Measurements from ENCODE around the gene CEP44.
"Not testable (repeated sequence)": the region's sequence is repeated elsewhere in the genome, so short reads cannot be mapped to it uniquely, and the experiment has no call there.

The CEP44 gene

GRCh38 chr4:174324725-174325124 is 41.0 kb downstream of the CEP44 start:
- no peak for DNase-seq (ENCODE audit: low read depth)

GRCh38 chr4:174332741-174333493 is 49.2 kb downstream of the CEP44 start:
- DNase-seq (ENCODE audit: low read depth): no peak

DNA sequence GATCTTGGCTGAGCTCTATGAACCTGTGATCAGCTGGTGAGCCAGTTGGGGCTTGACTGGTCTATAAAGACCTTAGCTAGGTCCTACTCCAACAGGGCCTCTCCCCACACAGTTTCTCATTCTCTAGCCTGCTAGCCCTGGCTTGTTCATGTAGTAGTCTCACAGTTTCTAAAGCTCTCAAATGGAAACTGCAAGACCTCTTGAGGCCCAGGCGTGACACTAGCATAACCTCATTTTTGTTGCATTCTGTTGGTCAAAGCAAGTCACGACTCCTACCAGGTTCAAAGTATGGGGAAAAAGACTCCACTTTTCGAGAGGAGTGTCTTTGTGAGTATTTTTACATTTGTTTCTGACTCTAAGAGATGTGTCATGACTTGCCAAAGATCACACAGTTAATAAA is 50.9 kb downstream of the CEP44 start:
- no peak for DNase-seq (ENCODE audit: low read depth)

- no peak for DNase-seq (ENCODE audit: low read depth)
Measured at GRCh38 chr4:174340714-174341113, 57.0 kb downstream of the CEP44 start.

DNA sequence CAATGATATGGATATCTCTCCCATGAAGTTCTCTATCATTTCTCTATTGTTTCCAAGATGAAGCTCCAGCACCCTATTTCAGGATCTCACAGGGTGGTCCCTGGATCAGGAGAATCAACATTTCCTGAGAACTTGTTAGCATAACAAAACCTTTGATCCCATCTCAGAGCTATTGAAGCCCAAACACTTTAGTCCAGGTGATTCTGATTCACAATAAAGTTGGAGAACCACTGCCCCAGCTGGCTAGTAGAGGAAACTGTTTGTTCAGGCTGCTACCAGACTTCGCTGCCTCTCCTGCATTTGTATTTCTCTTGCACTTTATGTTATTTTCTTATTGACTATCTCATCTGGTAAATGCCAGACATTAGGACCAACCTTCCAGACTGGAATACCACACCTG is 65.4 kb downstream of the CEP44 start:
- no peak for DNase-seq (ENCODE audit: low read depth)

DNA sequence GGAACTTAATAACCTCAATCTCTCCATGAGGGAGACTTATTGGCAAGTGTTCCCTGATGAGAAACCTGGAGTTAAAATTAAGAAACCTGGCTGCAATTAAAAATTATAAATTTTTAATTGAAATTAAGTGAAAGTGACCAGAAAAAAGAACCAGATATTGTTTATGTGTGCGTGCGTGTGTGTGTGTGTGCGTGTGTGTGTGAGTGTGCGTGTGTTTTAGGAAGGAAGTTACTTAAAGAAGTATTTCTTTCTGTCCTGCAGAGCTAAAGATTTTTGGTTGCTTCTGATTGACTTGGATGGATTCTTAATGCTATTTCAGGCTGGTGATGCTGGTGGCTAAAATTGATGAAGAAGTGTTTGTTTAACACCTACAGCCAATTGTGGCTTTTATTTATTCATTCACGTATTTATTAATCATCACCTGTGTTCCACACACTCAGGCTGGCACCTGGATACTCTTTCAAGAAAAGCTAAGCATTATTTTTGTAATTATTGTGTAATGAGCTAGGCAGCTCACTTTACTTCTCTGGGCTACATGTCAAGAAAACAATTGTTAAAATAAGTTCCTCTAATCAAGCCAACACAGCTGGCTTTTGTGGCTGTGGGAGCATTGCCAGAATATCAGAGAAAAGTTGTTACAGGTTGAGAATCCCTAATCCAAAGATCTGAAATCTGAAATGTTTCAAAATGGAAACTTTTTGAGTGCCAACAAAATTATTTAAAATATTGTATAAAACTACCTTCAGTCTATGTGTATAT is 68.5 kb downstream of the CEP44 start:
- DNase-seq (ENCODE audit: low read depth): no peak

DNA sequence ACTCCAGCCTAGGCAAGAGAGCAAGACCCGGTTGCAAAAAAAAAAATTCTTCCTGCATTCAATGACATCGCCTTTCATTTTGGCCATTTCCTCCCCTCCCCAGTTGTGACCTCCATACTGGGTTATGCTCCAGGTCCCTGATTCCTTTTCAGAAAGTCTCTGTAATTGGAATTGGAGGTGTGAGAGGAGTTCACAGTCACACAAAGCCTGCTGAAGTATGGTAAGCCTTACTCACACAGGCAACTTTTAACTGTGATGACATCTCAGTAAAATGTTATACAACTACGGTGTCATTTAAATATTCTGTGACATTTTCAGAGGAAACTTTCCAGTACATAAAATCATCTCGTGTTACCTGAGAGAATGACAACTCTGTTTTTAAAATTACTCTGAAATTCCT is 73.6 kb downstream of the CEP44 start:
- DNase-seq (ENCODE audit: low read depth): no peak

GRCh38 chr4:174358410-174358809 is 74.7 kb downstream of the CEP44 start:
- no peak for DNase-seq (ENCODE audit: low read depth)

- no peak for DNase-seq (ENCODE audit: low read depth)
Measured at GRCh38 chr4:174358829-174359228, 75.1 kb downstream of the CEP44 start.

- no peak for DNase-seq (ENCODE audit: low read depth)
Measured at GRCh38 chr4:174362340-174362739, 78.6 kb downstream of the CEP44 start.

GRCh38 chr4:174363782-174364181 is 80.1 kb downstream of the CEP44 start:
- not testable (repeated sequence) for DNase-seq (ENCODE audit: low read depth)

GRCh38 chr4:174365018-174365587 is 81.4 kb downstream of the CEP44 start:
- DNase-seq (ENCODE audit: low read depth): no peak

- DNase-seq (ENCODE audit: low read depth): no peak
Measured at GRCh38 chr4:174369985-174370384, 86.3 kb downstream of the CEP44 start.

GRCh38 chr4:174373821-174374220 is 90.1 kb downstream of the CEP44 start:
- DNase-seq (ENCODE audit: low read depth): no peak

- no peak for DNase-seq (ENCODE audit: low read depth)
Measured at GRCh38 chr4:174375422-174375821, 91.7 kb downstream of the CEP44 start.

- no peak for DNase-seq (ENCODE audit: low read depth)
Measured at GRCh38 chr4:174377613-174378012, 93.9 kb downstream of the CEP44 start.

- DNase-seq (ENCODE audit: low read depth): no peak
Measured at GRCh38 chr4:174378951-174379350, 95.2 kb downstream of the CEP44 start.

GRCh38 chr4:174380206-174380605 is 96.5 kb downstream of the CEP44 start:
- not testable (repeated sequence) for DNase-seq (ENCODE audit: low read depth)

DNA sequence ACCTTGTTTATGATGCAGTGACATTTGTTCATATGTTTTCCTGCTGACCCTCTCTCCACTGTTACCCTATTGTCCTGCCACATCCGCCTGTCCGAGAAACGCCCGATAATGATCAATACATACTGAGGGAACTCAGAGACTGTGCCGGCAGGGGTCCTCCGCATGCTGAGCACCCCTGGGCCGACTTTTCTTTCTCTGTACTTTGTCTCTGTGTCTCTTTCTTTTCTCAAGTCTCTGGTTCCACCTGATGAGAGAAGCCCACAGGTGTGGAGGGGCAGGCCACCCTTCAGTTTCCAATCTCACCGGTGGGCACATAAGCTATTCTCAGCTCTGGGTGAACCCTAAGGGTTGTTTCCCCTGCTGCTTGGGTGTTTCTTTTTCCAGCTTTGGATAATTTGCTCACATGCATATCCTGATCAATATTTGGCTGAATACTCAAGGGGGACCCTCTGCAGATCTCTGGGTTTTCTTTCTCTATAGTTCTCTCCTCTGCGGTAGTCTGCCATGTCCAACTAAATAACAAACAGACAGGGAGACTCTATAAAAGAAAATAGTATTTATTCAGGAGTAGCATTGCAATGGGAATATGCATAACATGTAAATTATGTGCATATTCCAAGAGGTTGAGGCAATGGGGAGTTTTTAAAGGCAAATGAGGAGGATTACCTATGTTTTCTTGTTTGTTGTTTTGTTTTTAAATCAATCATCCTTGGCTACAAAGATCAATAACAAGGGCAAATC is 97.2 kb downstream of the CEP44 start:
- DNase-seq (ENCODE audit: low read depth): no peak

GRCh38 chr4:174381440-174381800 is 97.7 kb downstream of the CEP44 start:
- DNase-seq (ENCODE audit: low read depth): no peak
